ENCODE data around the gene TDG.

TDG gene

DNA sequence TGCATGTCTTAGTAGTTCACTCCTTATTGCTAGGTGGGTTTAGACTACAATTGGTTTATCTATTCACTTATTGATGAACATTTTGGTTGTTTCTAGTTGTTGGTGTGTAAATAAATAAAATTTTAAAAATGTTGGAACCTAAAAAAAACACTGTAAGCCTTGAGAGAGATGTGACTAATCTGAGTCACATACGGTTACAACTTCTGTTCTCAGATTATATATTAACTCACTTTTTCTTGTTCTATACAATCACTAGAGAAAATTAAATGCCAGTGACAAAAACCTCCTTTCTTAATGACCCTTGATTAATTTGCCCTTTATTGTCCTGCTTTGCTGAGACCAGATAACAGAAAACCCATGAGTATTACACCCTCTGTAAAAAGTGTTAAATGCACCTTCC, 7.1 kb upstream of the TDG start:
- in situ Hi-C loops (cut with MboI; ENCODE audit: low sequenced_read_pairs), result no loop called here

DNA sequence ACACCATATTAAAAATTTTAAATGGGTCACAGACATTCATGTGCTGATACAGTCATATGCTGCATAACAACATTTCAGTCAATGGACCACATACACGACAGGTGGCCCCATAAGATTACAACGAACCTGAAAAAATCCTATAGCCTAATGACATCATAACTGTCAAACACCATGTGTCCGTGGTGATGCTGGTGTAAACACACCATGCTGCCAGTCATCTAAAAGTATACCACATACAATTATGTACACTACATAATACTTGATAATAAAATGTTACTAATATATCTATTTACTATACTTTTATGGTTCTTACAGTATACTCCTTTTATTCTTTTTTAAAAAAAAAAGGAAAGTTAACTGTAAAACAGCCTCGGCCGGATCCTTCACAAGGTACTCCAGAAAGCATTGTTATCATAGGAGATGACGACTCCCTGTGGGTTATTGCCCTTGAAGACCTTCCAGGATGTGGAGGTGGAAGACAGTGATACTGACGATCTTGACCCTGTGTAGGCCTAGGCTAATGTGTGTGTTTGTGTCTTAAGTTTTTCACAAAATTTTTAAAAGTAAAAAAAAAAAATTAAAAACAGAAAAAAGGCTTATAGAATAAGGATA, 5.0 kb upstream of the TDG start:
- in situ Hi-C loops (cut with MboI; ENCODE audit: low sequenced_read_pairs), result no loop called here

DNA sequence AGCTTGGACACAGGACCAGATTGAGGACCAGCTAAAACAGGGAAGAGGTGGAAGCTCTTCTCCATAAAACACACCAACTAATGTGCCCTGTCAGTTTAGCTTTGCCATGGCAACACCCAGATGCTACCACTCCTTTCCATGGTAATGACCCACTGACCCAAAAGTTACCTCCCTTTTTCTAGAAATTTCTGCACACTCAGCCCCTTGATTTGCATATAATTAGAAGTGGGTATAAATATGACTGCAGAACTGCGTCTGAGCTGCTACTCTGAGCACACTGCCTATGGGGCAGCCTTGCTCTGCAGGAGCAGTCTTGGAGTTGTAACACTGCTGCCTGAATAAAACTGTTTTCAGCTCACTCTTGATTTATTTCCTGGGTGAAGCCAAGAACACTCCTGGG, 3.2 kb upstream of the TDG start:
- in situ Hi-C loops (cut with MboI; ENCODE audit: low sequenced_read_pairs), result no loop called here

DNA sequence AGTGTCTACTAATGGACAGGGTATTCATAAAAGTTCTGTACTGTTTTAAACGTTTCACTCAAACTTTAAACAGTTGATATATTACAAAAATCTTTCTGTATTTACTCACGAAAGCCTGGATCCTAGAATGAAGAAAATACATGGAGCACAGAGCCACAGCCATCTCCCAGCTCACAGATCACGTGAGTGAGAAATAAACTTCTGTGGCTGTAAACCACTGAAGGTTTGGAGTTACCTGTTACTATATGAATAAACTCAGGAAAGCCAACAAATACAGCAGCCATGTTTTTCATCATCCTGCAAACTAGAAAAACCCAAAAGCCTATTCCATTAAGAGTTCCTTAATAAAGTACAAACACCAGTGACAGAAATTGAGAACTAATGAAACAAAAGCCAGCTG, 867 bp upstream of the TDG start:
- in situ Hi-C loops (cut with MboI; ENCODE audit: low sequenced_read_pairs), result no loop called here

DNA sequence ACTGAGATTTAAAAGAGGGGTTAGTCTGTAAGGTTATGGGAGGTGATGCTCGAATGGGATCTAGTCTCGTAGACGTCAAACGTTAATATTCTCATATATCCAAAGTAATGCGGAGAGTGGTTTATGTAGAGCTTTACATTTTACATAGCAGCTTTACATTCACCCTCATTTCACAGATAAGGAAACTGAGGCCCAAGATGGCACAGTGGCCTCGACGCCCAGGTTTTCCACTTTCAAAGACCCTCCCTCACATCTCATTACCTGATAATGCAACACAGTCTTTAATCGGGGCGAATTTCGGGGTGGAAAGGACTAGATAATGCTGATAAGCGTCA, 450 bp upstream of the TDG start:
- in situ Hi-C loops (cut with MboI; ENCODE audit: low sequenced_read_pairs), result no loop called here

DNA sequence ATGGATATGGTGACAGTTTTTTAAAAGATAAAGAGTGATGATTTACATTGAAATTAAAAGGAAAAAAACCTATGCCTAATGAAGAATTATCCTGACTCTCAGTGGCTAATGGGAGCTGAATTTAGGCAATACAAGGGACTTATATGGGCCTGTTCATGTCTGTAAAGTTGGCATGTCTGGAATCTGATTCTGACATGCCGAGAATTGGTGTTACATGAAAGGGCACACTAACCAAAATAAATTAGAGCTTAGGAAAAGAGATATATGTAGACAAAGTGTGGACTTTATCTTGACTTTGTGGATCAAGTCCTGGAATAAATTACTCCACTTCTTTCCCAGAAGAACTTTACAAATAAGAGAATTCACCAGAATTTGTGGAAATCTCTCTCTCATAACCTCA, 1.1 kb downstream of the TDG start:
- in situ Hi-C loops (cut with MboI; ENCODE audit: low sequenced_read_pairs), result no loop called here

DNA sequence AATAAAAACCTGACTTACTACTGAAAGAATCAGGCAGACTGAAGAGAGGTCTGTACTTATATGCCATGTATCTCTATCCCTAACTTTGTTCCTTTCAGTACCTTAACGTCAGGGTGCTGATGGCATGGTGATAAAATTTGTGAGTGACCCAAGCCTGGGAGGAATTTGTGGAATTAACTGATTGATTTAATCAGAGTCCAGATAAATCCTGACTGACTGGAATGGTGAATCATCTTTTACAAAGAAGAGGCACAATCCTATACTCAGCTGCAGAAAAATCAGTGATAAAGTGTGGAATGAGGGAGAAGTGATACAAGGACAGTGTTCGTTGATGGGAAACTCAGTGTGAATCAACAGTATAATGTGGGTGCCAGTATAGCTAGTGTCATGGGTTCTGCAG, 3.7 kb downstream of the TDG start:
- in situ Hi-C loops (cut with MboI; ENCODE audit: low sequenced_read_pairs), result no loop called here

DNA sequence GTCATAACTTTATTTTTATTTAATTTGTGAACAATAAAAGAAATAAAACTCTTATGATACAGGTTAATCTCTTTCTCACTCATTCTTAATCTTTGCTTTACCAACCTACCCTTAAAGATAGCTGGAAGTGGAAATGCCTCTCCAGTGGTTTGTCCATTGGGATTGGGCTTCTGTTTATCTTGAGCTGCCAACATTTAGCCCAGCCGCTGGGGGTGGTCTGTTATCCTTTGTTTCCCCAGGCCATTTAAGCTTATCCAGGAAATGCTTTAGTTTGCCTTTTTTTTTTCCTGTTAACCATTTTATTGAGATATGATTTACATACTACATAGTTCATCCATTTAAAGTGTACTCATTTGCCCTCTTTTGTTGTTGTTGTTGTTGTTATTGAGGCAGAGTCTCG, 8.2 kb downstream of the TDG start:
- in situ Hi-C loops (cut with MboI; ENCODE audit: low sequenced_read_pairs), result no loop called here

DNA sequence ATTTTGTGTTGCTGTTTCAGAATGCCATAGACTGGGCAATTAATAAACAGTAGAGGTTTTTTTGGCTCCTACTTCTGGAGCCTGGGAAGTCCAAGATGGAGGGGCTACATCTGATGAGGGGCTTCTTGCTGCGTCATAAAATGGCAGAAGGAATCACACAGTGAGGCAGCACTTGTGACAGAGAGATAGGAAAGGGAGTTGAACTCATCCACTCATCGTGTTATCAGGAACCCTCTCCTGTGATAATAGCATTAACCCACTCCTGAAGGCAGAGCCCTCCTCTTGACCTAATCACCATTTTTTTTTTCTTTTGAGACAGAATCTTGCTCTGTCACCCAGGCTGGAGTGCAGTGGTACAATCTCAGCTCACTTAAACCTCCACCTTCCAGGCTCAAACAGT, 9.7 kb downstream of the TDG start:
- in situ Hi-C loops (cut with MboI; ENCODE audit: low sequenced_read_pairs), result no loop called here

DNA sequence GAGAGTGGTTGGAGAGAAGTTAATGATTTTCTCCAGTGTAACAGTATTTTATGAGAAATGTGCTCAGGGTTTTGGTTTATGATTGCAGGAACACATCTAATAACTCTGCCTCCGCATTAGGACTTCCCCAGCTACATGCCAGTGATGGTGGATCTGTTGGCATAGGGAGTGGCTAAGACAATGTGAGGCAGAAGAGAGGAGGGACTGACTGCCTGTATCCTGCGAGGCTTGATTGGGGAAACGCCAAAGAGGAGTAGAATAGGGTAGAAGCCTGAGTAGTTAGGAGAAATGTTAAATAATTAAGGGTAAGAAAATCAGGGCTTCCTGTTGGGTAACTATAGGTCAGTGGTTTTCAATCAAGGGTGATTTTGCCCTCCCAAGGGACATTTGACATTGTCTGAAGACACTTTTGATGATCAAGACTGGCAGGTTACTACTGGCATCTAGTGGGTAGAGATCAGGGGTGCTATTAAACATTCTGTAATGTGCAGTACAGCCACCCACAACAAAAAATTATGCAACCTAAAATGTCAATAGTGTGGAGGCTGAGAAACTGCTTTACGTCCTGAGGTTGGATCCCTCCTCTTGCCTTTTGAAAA, 12.8 kb downstream of the TDG start:
- in situ Hi-C loops (cut with MboI; ENCODE audit: low sequenced_read_pairs), result no loop called here

DNA sequence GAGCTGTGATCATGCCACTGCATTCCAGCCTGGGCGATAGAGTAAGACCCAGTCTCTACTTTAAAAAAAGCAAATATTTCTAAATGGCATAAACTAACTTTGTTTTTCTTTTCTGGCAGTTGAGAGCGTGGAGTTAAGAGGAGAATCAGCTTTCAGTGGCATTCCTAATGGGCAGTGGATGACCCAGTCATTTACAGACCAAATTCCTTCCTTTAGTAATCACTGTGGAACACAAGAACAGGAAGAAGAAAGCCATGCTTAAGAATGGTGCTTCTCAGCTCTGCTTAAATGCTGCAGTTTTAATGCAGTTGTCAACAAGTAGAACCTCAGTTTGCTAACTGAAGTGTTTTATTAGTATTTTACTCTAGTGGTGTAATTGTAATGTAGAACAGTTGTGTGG, 21.2 kb downstream of the TDG start:
- in situ Hi-C loops (cut with MboI; ENCODE audit: low sequenced_read_pairs), result no loop called here

DNA sequence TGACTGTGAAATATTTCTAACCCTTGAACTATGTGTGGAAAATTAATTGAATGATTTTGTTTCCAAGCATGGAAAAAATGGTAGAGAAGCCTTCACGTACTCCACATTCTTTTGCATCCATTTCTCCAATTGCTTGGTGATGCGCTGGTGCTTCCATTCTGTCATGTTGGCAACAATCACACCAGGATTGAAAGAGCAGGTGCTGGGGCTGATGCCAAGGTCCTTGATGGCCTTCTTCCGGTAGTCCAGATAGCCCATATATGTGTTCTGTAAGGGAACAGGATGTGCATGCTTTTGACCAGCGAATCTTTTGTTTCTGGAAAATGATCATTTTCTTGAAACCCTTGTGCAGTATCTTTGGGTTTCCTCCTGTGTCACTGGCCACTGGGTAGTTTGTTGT, 28.6 kb downstream of the TDG start:
- in situ Hi-C loops (cut with MboI; ENCODE audit: low sequenced_read_pairs), result no loop called here

DNA sequence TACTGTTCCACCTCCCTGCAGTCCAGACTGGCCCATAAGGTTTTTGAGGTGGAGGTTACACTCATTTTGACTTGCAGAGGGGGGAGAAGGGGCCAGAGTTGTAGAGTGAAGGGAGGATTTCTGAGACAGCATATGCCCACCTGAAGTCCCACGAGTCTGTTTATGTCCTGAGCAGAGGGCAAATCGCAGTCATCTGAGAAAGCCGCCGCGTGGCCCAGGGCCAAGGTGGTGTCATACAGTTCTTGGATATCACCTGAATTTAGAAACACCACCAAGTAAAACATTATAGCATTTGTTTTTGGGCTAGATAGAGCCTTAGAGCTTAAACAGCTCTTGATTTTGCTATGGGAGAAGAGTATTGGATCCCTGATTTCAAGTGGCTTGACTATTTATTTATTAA, 30.9 kb downstream of the TDG start:
- in situ Hi-C loops (cut with MboI; ENCODE audit: low sequenced_read_pairs), result no loop called here

DNA sequence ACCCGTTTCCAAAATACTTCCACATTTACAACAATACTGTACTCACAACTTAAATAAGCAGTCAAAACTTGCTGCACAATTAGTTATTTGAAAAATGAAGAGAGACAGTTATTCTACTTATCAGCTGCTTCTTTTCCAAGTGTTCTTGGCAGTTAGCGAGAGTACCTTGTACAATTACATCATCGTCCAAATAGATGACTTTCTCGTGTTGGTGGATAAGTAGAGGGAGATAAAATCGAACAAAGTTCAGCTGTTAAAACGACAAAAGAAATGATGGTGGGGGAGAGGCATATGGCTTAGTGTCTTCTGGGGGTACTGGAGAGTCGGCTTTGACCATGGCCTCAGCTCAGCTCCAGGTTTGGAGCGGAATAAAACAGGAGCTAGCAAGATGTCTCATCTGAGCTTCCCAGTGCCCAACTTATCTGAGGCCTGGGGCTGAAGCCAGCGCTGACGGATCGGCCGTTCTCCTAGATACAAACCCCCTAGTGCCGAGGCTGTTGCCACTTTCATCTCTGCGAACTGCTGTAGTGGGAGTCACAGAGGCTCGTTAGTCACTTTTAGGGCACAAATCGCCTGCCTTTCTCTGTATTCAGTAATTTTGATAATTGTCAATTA, 31.7 kb downstream of the TDG start:
- in situ Hi-C loops (cut with MboI; ENCODE audit: low sequenced_read_pairs), result no loop called here

DNA sequence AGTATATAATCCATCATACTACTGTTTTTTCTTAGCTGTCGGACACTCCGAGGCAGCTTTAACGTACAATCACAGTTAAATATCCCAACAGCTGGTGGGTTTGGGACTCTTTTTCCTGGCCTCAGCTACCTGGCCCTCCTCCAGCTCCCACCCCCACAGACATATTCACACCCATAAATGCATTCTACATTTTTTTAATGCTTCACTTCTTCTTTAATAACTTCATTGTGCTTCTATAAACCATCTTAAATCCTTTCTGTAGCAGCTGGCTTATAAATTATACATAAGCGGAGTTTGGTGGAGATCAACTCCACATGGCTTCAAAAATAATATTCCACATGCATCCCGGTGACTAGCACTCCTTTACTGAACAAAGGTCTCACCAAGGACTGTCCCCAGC, 33.3 kb downstream of the TDG start:
- in situ Hi-C loops (cut with MboI; ENCODE audit: low sequenced_read_pairs), result no loop called here

DNA sequence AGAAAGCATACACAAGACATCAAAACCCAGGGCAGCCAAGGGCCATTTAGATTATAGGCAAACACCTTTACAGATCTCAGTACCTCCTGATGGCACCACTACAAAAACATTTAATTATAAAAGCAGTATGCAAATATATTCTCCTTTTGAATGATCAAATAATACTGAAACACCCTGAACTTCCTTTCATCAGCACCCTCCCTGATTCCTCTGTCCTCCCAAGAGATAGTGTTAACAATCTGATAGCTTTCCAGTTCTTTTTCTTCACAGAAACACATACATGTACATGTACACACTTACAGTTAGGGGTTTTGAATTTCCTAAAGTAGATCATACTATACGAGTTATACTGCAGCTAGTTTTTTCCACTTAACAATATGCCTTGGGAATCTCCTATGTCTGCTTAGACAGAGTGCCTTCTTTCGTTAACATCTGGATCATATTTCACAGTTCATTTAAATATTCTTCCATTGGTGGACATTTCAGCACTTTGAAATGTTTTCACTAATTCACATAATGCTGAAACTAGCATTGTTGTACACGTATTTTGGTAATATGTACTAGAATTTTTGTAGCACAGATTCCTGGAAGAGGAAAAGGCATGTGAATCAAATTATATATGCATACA, 35.2 kb downstream of the TDG start:
- in situ Hi-C loops (cut with MboI; ENCODE audit: low sequenced_read_pairs), result no loop called here

DNA sequence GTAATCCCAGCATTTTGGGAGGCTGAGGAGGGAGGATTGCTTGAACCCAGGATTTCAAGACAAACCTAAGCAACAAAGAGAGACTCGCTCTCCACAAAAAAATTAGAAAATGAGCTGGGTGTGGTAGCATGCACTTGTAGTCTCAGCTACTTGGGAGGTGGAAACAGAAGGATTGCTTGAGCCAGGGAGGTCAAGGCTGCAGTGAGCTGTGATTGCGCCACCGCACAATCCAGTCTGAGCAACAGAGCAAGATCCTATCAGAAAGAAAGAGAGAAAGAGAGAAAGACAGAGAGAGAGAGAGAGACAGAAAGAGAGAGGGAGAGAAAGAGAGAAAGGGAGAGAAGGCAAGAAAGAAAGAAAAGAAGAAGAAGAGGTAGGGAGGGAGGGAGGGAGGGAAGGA, 37.0 kb downstream of the TDG start:
- in situ Hi-C loops (cut with MboI; ENCODE audit: low sequenced_read_pairs), result no loop called here

DNA sequence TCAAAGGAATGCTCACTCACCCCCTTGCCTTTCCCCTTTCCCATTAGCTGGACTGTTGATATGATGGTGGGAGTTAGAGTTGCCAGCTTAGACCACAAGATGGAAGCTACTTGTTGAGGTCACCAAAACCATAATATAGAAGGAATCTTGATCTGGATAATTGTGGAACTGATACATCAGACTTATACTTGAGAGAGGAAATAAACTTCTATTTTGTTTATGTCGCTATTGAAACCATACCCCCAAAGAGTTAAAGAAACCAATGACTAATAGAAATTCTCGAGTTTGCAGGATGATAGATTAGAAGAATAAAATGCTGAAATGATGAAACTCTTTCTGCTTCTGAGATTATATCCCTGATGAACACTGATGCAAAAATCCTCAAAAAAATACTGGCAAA, 37.9 kb downstream of the TDG start:
- in situ Hi-C loops (cut with MboI; ENCODE audit: low sequenced_read_pairs), result no loop called here

DNA sequence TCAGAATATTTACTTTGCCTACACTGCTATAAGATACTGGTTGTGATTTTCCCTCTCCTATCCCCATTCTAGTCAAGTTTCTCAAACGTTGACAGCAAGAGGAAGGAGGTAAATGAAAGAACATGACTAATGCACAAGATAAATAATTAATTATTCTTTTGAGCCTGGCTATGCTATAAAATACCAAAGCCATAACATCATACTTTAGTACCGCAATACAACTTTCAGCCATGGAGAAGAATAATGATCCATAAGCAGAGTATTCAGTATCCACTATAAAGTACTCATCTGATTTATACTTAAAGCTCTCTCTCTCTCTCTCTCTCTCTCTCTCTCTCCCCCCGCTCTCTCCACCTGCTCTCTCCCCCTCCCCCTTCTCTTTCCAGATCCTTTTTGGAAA, 41.3 kb downstream of the TDG start:
- in situ Hi-C loops (cut with MboI; ENCODE audit: low sequenced_read_pairs), result no loop called here

DNA sequence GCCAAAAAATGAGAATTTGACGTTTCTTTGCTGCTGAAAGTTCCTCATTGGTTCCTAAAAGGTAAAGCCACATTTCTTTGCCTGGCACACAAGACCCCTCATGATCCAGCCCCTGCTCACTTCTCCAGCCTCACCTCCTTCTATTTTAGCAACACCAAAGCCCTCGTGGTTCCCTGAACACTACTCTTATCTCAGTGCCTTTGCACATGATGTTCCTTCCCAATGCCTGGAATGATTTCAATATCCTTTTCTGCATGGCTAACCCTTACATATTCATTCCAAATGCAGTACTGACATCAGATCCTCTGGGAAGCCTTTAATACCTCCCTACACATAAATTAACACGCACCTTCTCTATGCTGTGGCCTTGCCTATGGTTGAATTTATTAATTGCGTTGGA, 44.4 kb downstream of the TDG start:
- in situ Hi-C loops (cut with MboI; ENCODE audit: low sequenced_read_pairs), result no loop called here

DNA sequence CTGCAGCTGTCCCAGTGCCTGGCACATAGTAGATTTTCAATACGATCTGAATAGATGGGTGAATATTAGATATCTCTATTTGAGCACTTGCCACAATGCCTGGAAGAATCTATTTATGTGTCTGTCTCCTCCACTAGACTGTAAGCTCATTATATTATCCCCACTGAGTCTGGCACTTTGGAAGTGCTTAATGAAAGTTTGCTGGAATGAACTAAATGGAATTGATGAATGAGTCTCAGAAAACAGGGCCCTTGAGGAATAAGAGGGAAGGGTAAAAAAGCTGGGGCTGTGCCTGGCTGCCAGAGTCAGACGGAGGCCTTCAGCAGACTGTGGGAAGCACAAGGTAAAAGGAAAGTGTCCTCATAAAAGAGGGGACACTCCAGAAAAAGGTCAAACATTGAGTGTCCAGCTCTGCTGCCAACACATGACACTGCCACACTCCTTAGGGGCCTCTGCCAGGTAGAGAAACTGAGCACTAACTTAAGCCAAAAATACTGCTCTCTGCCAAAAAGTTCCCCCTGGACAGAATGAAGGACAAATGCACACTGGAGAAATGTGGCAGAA, 45.0 kb downstream of the TDG start:
- in situ Hi-C loops (cut with MboI; ENCODE audit: low sequenced_read_pairs), result no loop called here

DNA sequence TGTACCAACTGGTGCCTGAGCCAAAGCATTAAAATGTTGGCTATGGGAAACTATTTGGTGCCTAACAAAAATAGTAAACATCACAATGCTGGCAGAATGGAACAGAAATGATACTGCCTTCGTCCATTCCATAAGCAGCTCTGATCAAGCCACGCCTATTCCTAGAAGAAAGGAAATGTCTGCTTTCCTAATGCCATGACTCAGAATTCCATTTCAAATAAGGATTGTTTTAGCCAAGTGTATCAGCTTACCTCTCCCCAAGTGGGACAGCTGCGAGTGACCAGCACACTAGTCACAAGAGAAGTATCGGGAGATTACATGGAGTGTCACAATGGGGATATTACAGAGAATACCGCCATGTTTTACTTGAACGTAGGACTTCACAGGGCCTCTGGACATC, 45.6 kb downstream of the TDG start:
- in situ Hi-C loops (cut with MboI; ENCODE audit: low sequenced_read_pairs), result no loop called here

Data from HL-60/S4 (cell line).